Left ventricle myocardium inferior (tissue), 1 donor: ENCODE results near the gene PDCD2. TPM values are rescaled to one million over a fixed set of nuclear protein-coding genes. Genes with fewer than 3 reads are reported as not detected.
A peak's percentile ranks its signal among the peaks of the same experiment; 100 is the strongest.
"Not testable (repeated sequence)": the region's sequence is repeated elsewhere in the genome, so short reads cannot be mapped to it uniquely, and the experiment has no call there.

Source experiments
- DNase-seq: peaks from one replicate; pipeline ENCODE4 v3.0.0-alpha.2; 2020
- H3K27ac ChIP-seq: fragments of 200-600 bp; replicated peaks from 2 replicates; pipeline ENCODE4 v1.8.0; 2021
- H3K27me3 ChIP-seq: fragments of 200-600 bp; 2 replicates; pipeline ENCODE4 v1.8.0; 2021; ENCODE audit warnings: low read depth
- H3K36me3 ChIP-seq: fragments of 200-600 bp; 2 replicates; pipeline ENCODE4 v1.8.0; 2021
- H3K4me1 ChIP-seq: fragments of 200-600 bp; 2 replicates; pipeline ENCODE4 v1.8.0; 2021
- H3K4me3 ChIP-seq: fragments of 200-600 bp; 2 replicates; pipeline ENCODE4 v1.8.0; 2021; ENCODE audit warnings: mild to moderate bottlenecking, moderate library complexity
- H3K9me3 ChIP-seq: fragments of 200-600 bp; replicated peaks from 2 replicates; pipeline ENCODE4 v1.8.0; 2021
- intact Hi-C: fragments of 100-400 bp; cut with micrococcal nuclease; formaldehyde crosslinking; loops from one replicate; pipeline ENCODE4 v1.11.0; 2022
- total RNA-seq: library from RNA; stranded (reverse); fragmentation: NEBNext Ultra II Directional; extraction: Animal tissue kit (Norgen Biotek cat#: 25700); gene quantifications from one replicate; pipeline ENCODE4 v1.2.1, GENCODE V29; 2021
- TF ChIP-seq, protein P1 (sequence below): fragments of 200-600 bp; IDR thresholded peaks from 2 replicates; pipeline ENCODE4 v1.8.0; 2021; ENCODE audit warnings: antibody characterized with exemption, mild to moderate bottlenecking, borderline replicate concordance
- donor health status: DM: no; HTN: yes; CAD: no; lungs with severe emphysema.

Gene PDCD2
- total RNA-seq, 1 donor from 2014 or later: 30.6 TPM

- Histone ChIP-seq H3K27ac (no peak overlapping the region), H3K36me3 (peaks cover 56% of the 10 kb centered on the region), H3K4me1 (peaks cover 7% of the 10 kb centered on the region), H3K4me3 (no peak overlapping the region), H3K9me3 (no peaks in the 10 kb centered on the region), H3K27me3 (no peaks in the 10 kb centered on the region)
- intact Hi-C loops: loop anchor here (5.0 kb wide), 1 partner anchor 701 kb away; no protein-coding TSS in a partner anchor
- DNase-seq: no peak
- TF ChIP-seq, protein P1, sequence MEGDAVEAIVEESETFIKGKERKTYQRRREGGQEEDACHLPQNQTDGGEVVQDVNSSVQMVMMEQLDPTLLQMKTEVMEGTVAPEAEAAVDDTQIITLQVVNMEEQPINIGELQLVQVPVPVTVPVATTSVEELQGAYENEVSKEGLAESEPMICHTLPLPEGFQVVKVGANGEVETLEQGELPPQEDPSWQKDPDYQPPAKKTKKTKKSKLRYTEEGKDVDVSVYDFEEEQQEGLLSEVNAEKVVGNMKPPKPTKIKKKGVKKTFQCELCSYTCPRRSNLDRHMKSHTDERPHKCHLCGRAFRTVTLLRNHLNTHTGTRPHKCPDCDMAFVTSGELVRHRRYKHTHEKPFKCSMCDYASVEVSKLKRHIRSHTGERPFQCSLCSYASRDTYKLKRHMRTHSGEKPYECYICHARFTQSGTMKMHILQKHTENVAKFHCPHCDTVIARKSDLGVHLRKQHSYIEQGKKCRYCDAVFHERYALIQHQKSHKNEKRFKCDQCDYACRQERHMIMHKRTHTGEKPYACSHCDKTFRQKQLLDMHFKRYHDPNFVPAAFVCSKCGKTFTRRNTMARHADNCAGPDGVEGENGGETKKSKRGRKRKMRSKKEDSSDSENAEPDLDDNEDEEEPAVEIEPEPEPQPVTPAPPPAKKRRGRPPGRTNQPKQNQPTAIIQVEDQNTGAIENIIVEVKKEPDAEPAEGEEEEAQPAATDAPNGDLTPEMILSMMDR: no peak
Observed at GRCh38 chr6:170532867-170533488, 51.5 kb downstream of the PDCD2 start.

GRCh38 chr6:170529839-170530469 is 54.5 kb downstream of the PDCD2 start:
- TF ChIP-seq, protein P1: peak; percentile 94
- Histone ChIP-seq H3K4me3 (no peak overlapping the region), H3K27me3 (no peaks in the 10 kb centered on the region)

GRCh38 chr6:170527995-170528394 is 56.4 kb downstream of the PDCD2 start:
- not testable (repeated sequence) for H3K27me3 ChIP-seq, H3K36me3 ChIP-seq, H3K4me3 ChIP-seq, H3K9me3 ChIP-seq, H3K27ac ChIP-seq, DNase-seq
- peaks cover 23% of the 10 kb centered on the region for H3K4me1 ChIP-seq
- intact Hi-C loops: loop anchor here (5.0 kb wide), 1 partner anchor 741 kb away; no protein-coding TSS in a partner anchor

More at GRCh38 chr6:170529839-170530469, 54.5 kb downstream of the PDCD2 start:
- intact Hi-C loops: loop anchor here (5.0 kb wide), 2 partner anchors 698 to 743 kb away; no protein-coding TSS in a partner anchor
- DNase-seq: peak; percentile 70
- Histone ChIP-seq H3K9me3 (no peaks in the 10 kb centered on the region), H3K36me3 (peaks cover 26% of the 10 kb centered on the region), H3K27ac (no peak overlapping the region), H3K4me1 (peaks cover 4% of the 10 kb centered on the region)

GRCh38 chr6:170525795-170526194 is 58.6 kb downstream of the PDCD2 start:
- H3K27ac ChIP-seq: no peak overlapping the region

More at GRCh38 chr6:170525795-170526194, 58.6 kb downstream of the PDCD2 start:
- TF ChIP-seq, protein P1: no peak
- intact Hi-C loops: loop anchor here (5.0 kb wide), 1 partner anchor 738 kb away; no protein-coding TSS in a partner anchor
- H3K4me1 ChIP-seq: peaks cover 32% of the 10 kb centered on the region
- no peaks in the 10 kb centered on the region for H3K36me3 ChIP-seq
- H3K27me3 ChIP-seq: no peaks in the 10 kb centered on the region
- H3K4me3 ChIP-seq: no peak overlapping the region
- H3K9me3 ChIP-seq: no peaks in the 10 kb centered on the region
- no peak for DNase-seq

Other genes with a start within 250 kb of the PDCD2 start
- gene PSMB1, start 31.3 kb downstream of the PDCD2 start, total RNA-seq: 141 TPM
- 8.6 TPM for gene TBP, start 30.3 kb downstream of the PDCD2 start, total RNA-seq